DND-41 (cell line): ENCODE measurements around the gene HEPN1.

ENCODE experiments used
- ATAC-seq: fragments of 200-7000 bp; cut with Tn5 transposase; 3 replicates; pipeline ENCODE4 v1.9.1; 2021; ENCODE audit warnings: low read depth; ENCODE audit not compliant: insufficient read depth
- DNase-seq: peaks from one replicate; pipeline ENCODE4 v3.0.0-alpha.2; 2020
- H2AFZ ChIP-seq: 2 replicates; pipeline ENCODE4 v1.6.0; 2012; ENCODE audit warnings: low read depth, low read length
- H3K27ac ChIP-seq: 2 replicates; pipeline ENCODE4 v1.5.1; 2012; ENCODE audit warnings: low read length, inconsistent platforms
- H3K27me3 ChIP-seq: fragments of 200-600 bp; sonication (generic); 2 replicates; pipeline ENCODE4 v1.6.0; 2012; ENCODE audit warnings: low read length, mild to moderate bottlenecking, inconsistent platforms; ENCODE audit not compliant: insufficient read depth, poor library complexity
- H3K36me3 ChIP-seq: 2 replicates; pipeline ENCODE4 v1.5.1; 2012; ENCODE audit warnings: low read length, inconsistent platforms; ENCODE audit not compliant: insufficient read depth
- H3K4me1 ChIP-seq: 2 replicates; pipeline ENCODE4 v1.5.1; 2012; ENCODE audit warnings: mild to moderate bottlenecking, low read length; ENCODE audit not compliant: insufficient read depth
- H3K4me2 ChIP-seq: 2 replicates; pipeline ENCODE4 v1.6.0; 2012; ENCODE audit warnings: mild to moderate bottlenecking, moderate library complexity, low read length, inconsistent platforms; ENCODE audit not compliant: insufficient read depth
- H3K4me3 ChIP-seq, 2 experiments: fragments of 200-600 bp in 1 of 2; shearing (Covaris generic) in 1 of 2; 2 replicates each; pipeline ENCODE4 v1.5.1; 2012 to 2016; ENCODE audit warnings: inconsistent platforms in 2 of 2, low read length in 2 of 2, mild to moderate bottlenecking in 2 of 2, low read depth in 1 of 2, moderate library complexity in 1 of 2
- H3K79me2 ChIP-seq: 2 replicates; pipeline ENCODE4 v1.6.0; 2012; ENCODE audit warnings: low read length, inconsistent platforms; ENCODE audit not compliant: insufficient read depth
- H3K9ac ChIP-seq: 2 replicates; pipeline ENCODE4 v1.6.0; 2012; ENCODE audit warnings: low read depth, mild to moderate bottlenecking, inconsistent platforms, low read length, moderate library complexity
- H3K9me3 ChIP-seq: 2 replicates; pipeline ENCODE4 v1.5.1; 2012; ENCODE audit warnings: low read length, moderate library complexity, mild to moderate bottlenecking, inconsistent platforms; ENCODE audit not compliant: insufficient read depth, severe bottlenecking
- H4K20me1 ChIP-seq: 2 replicates; pipeline ENCODE4 v1.6.0; 2012; ENCODE audit warnings: low read length; ENCODE audit not compliant: insufficient read depth
- EZH2 ChIP-seq: IDR thresholded peaks from 3 replicates; pipeline ENCODE4 v1.6.1; 2012; ENCODE audit warnings: borderline replicate concordance, low read depth, mild to moderate bottlenecking, moderate library complexity, low read length, inconsistent platforms; ENCODE audit not compliant: severe bottlenecking
- TF ChIP-seq, protein P1 (sequence below): IDR thresholded peaks from 2 replicates; pipeline ENCODE4 v1.5.1; 2012; ENCODE audit warnings: borderline replicate concordance, low read length, moderate library complexity, mild to moderate bottlenecking; ENCODE audit not compliant: poor library complexity, severe bottlenecking; ENCODE audit errors: extremely low read depth

Gene HEPN1

DNA sequence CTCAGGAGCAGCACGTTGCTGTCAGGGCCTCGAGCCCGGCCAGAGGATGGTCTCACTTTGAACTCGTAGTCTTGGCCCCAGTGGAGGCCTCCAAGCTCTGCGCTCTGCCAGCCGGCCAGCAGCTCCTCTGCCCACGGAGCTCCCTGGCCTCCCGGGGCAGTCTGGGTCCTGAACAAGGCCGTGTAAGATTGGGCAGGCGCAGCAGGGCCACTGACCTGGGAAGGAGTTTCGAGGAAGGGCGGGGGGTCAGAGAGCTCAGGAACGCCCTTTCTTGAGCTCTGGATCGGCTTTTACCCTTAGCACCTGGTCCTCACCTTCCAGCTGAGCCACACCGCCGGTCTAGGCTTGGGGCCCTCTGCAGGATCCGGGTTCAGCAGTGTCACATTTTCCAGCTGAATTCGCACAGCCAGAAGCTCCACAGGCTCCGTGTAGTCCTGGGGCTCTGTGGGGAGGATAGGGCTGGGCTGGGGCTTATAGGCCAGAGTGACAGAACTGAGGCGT, 23.5 kb upstream of the HEPN1 start:
- no peak overlapping the region for H3K4me2 ChIP-seq
- ATAC-seq (no peak), DNase-seq (no peak)
- no peak overlapping the region for H3K9ac ChIP-seq
- H3K27me3 ChIP-seq, result peaks cover 21% of the 10 kb centered on the region
- no peaks in the 10 kb centered on the region for H3K79me2 ChIP-seq
- H3K4me1 ChIP-seq, result no peaks in the 10 kb centered on the region
- TF ChIP-seq, protein P1, sequence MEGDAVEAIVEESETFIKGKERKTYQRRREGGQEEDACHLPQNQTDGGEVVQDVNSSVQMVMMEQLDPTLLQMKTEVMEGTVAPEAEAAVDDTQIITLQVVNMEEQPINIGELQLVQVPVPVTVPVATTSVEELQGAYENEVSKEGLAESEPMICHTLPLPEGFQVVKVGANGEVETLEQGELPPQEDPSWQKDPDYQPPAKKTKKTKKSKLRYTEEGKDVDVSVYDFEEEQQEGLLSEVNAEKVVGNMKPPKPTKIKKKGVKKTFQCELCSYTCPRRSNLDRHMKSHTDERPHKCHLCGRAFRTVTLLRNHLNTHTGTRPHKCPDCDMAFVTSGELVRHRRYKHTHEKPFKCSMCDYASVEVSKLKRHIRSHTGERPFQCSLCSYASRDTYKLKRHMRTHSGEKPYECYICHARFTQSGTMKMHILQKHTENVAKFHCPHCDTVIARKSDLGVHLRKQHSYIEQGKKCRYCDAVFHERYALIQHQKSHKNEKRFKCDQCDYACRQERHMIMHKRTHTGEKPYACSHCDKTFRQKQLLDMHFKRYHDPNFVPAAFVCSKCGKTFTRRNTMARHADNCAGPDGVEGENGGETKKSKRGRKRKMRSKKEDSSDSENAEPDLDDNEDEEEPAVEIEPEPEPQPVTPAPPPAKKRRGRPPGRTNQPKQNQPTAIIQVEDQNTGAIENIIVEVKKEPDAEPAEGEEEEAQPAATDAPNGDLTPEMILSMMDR, result no peak
- TF ChIP-seq EZH2, result no peak
- no peak overlapping the region for H2AFZ ChIP-seq
- H3K27ac ChIP-seq, result no peak overlapping the region
- H4K20me1 ChIP-seq, result no peaks in the 10 kb centered on the region
- H3K36me3 ChIP-seq, result no peaks in the 10 kb centered on the region
- H3K9me3 ChIP-seq, result no peaks in the 10 kb centered on the region
- no peak overlapping the region for H3K4me3 ChIP-seq

DNA sequence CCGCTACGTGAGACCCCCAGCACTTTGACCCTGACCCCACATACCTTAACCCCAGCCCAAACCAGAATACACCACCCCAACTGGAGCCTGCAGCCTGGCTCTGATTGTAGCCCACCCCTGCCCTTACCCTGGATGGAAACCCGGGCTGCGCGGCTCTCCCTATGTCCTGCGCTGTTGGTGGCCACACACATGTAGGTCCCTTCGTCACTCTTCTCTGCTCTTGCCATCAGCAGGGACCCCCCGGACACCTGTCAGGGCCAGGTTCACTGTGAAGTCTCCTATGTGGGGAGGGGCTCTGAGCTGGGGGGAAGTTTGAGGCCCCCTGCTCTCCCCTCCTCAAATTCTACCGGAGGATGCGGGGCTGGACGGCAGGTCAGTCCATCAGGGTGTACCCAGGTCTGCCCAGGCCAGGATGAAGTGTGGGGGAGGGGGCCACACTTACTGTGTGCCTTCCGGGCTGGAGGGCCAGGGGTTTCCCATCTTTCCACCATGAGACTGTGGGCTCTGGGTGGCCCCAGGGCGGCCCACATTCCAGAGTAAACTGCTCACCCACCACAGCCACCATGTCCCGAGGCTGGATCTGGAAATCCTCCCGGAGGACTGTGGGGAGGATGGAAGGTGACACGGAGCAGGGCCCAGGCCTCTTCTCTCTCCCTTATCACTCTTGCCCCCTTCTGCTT, 22.8 kb upstream of the HEPN1 start:
- Histone ChIP-seq H3K9ac (no peak overlapping the region), H2AFZ (no peak overlapping the region), H3K36me3 (no peaks in the 10 kb centered on the region), H3K27ac (no peak overlapping the region), H3K9me3 (no peaks in the 10 kb centered on the region), H3K4me2 (no peak overlapping the region), H4K20me1 (no peaks in the 10 kb centered on the region), H3K4me1 (no peaks in the 10 kb centered on the region), H3K4me3 (no peak overlapping the region), H3K79me2 (no peaks in the 10 kb centered on the region), H3K27me3 (peaks cover 23% of the 10 kb centered on the region)
- TF ChIP-seq, protein P1, result no peak
- TF ChIP-seq EZH2, result no peak
- no peak for ATAC-seq
- DNase-seq, result no peak

DNA sequence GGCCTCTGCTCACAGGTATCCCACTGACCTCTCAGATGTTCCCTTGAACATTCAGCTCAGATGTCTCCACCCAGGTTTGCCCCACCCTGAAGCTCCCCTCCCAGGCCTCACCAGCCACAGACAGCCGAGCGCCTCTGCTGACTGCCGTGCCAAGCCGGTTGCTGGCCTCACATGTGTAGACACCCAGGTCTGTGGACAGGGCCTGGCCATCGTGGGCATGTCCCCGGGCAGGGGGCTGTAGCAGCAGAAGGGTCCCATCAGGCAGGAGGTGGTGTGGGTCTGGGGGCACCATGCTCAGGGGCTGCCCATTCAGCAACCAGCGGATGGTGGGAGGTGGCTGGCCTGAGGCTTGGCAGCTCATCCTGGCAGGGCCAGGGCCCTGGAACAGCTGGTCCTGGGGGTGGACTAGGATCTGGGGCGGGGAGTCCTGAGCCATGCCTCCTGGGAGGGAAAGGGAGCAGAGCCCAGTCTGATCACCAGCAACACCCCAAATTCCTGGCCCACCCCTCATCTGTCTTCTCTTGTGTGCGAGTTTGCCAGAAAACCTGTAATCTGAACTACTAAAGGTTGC, 22.1 kb upstream of the HEPN1 start:
- no peaks in the 10 kb centered on the region for H4K20me1 ChIP-seq
- H3K9me3 ChIP-seq, result no peaks in the 10 kb centered on the region
- DNase-seq (no peak), ATAC-seq (no peak)
- peaks cover 30% of the 10 kb centered on the region for H3K27me3 ChIP-seq
- TF ChIP-seq EZH2, result no peak
- TF ChIP-seq, protein P1, result no peak
- no peak overlapping the region for H3K27ac ChIP-seq
- no peak overlapping the region for H2AFZ ChIP-seq
- H3K4me1 ChIP-seq, result no peaks in the 10 kb centered on the region
- H3K36me3 ChIP-seq, result no peaks in the 10 kb centered on the region
- H3K4me3 ChIP-seq, result no peak overlapping the region
- H3K9ac ChIP-seq, result no peak overlapping the region
- no peaks in the 10 kb centered on the region for H3K79me2 ChIP-seq
- no peak overlapping the region for H3K4me2 ChIP-seq
